RCC 7860 (cell line): ENCODE measurements around the gene CCL27.
"Not testable (repeated sequence)": the region's sequence is repeated elsewhere in the genome, so short reads cannot be mapped to it uniquely, and the experiment has no call there.

Experiments used
- DNase-seq: peaks from one replicate; pipeline ENCODE4 v3.0.0-alpha.2; 2015; ENCODE audit warnings: low spot score
- FAIRE-seq: peaks from 2 replicates; lab custom pipeline; 2012; peaks lifted over from hg19 to GRCh38; lab: Jason Lieb, UNC

Gene CCL27

DNA sequence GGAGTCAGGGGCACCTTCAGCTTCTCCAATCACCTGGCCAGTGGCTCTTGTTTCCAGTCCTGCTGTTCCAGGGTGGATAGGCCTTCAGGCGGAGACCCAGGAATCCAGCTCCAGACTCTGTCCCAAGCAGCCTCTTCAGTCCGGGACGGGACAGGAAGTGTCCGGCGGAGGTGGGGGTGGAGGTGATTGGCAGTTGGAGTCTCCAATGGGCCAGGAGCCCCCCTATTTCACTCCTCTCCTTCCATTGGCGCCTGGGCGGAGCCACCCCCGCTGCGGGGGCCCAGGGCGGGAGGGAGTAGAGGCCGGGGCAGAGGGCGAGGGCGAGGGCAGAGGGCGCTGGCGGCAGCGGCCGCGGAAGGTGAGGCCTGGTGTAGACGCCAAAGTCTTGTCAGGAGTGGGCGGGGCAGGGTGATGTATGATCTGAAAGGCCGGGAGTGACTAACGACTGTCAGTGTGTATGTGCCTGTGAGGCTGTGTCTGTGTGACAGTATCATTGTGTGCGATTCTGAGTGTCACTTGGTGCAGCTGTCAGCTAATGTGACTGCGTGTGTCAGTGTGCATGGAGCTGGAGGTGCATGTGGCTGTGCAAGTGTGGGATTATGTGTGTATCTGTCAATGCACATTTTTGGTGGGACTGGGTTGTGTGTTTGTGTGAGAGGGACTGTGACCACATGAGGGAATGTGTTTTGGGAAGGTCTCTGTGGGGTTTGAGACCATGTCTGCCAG is 10.4 kb downstream of the CCL27 start, which contains the start of gene IL11RA:
IL11RA (plus strand) TSS at position 310 of the 726 bp plus-strand sequence. CDS start 3,033 bp downstream, outside the sequence.
- DNase-seq = peak; percentile 71
- no peak for FAIRE-seq

GRCh38 chr9:34651321-34651720 is 11.1 kb downstream of the CCL27 start:
- FAIRE-seq = no peak
- peak; percentile 23 for DNase-seq

- FAIRE-seq = no peak
- DNase-seq = peak; percentile 55
These were observed 11.6 kb downstream of the CCL27 start for GRCh38 chr9:34650816-34651215.

DNA sequence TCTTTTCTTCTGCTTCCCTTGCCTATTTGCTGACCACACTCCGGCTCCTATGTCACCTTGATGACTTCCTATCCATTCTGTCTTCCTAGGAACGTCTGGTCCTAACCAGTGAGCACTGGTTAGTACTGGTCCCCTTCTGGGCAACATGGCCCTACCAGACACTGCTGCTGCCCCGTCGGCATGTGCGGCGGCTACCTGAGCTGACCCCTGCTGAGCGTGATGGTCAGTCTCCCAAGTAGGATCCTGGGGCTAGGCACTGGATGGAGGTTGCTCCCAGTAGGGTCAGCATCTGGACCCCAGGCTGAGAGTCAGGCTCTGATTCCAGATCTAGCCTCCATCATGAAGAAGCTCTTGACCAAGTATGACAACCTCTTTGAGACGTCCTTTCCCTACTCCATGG is 13.8 kb downstream of the CCL27 start:
- no peak for DNase-seq
- no peak for FAIRE-seq

DNA sequence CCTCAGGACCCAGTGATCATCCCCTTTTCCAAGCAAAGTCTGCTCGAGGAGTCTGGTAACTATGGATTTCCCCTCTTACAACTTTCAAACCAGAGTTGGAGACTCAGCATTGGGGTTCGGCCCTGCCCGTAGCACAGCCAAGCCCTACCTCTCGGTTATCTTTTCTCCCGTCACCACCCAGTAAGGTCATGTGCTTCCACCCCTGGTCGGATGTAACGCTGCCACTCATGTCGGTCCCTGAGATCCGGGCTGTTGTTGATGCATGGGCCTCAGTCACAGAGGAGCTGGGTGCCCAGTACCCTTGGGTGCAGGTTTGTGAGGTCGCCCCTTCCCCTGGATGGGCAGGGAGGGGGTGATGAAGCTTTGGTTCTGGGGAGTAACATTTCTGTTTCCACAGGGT is 14.8 kb downstream of the CCL27 start:
- no peak for DNase-seq
- no peak for FAIRE-seq

DNA sequence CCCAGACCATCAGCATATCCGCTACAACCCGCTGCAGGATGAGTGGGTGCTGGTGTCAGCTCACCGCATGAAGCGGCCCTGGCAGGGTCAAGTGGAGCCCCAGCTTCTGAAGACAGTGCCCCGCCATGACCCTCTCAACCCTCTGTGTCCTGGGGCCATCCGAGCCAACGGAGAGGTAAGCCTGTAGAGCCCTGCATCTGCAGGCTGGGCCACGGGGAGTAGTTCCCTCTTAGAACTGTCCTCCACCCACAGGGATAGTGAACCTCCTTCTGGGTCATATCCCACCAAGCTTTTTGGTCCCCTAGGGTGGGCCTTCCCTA is 15.4 kb downstream of the CCL27 start:
- DNase-seq (no peak), FAIRE-seq (no peak)

- peak; percentile 64 for DNase-seq
- no peak for FAIRE-seq
These were observed 16.0 kb downstream of the CCL27 start, which contains the start of gene GALT for GRCh38 chr9:34646211-34647083. TSS of gene GALT (plus strand) at chr9:34646675. CDS start at chr9:34646705, 30 bp downstream.

- DNase-seq (no peak), FAIRE-seq (no peak)
These were observed 17.6 kb downstream of the CCL27 start for GRCh38 chr9:34644766-34645314.

DNA sequence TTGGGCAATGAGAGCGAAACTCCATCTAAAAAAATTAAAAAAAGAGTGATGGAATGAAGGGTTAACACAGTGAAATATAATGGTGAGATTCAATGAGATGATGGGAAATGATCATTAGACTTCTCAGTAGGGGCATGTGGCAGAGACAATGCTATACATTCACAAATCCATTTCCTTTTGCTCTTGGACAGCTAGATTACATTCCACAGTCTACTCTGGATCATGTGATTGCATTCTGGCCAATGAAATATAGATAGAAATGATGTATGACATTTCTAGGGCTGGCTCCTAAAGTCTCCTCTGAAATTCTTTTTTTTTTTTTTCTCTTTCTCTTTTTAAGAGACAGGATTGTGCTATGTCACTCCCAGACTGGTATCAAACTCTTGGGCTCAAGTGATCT is 19.8 kb downstream of the CCL27 start:
- DNase-seq (no peak), FAIRE-seq (no peak)

DNA sequence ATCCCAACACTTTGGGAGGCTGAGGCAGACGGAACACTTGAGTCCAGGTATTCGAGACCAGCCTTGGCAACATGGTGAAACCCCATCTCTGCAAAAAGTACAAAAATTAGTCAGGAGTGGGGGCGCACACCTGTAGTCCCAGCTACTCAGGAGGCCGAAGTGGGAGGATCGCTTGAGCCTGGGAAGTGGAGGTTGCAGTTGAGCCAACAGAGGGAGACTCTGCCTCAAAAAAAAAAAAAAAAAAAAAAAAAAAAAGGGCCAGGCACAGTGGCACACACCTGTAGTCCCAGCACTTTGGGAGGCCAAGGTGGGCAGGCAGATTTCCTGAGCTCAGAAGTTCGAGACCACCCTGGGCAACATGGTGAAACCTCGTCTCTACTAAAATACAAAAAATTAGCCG is 23.1 kb downstream of the CCL27 start:
- FAIRE-seq, DNase-seq: not testable (repeated sequence)

DNA sequence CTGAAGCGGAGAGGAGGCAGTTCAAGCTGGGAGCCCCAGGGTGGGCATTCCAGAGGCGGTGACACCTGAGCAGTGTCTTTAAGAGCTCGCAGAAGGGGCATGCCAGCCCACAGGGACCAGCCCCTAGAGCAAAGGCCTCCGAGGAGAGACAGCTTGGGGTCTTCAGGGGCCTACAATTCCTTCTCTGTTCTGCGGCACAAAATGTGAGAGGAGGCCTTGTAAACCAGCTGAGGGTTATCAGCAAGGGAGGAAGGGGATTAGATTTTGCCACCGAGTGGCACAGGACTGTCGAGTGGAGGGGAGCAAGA is 24.4 kb downstream of the CCL27 start:
- FAIRE-seq (no peak), DNase-seq (no peak)

- FAIRE-seq (no peak), DNase-seq (peak; percentile 73)
These were observed 24.9 kb downstream of the CCL27 start, which contains the start of gene SIGMAR1 for GRCh38 chr9:34637356-34638137. TSS of gene SIGMAR1 (minus strand) at chr9:34637787. CDS start at chr9:34637697, 90 bp downstream.

DNA sequence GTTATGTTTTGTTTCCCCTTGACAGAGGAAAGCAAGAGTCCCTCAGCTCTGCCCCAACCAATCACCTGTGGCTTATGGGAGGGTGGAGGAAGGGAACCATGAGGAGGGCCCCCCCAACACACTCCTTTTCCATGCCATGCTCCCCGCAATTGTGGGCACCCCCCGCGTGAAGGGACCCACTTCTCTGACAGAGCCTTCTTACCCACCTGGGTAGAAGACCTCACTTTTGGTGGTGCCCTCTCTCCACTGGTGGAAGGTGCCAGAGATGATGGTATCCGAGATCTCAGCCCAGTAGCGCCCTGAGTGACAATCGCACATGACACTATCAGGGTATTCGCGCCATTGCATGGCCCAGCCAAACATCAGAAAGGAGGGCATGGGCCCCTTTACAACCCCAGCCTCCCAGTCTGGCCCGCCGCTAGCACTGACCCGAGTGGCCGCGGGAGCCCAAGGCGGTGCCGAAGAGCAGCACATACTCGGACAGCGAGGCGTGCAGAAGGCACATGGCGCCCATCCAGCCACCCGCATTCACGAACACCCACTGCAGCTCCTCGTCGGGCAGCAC is 25.6 kb downstream of the CCL27 start:
- no peak for FAIRE-seq
- no peak for DNase-seq

- no peak for DNase-seq
- no peak for FAIRE-seq
These were observed 26.9 kb downstream of the CCL27 start for GRCh38 chr9:34635556-34635955.

DNA sequence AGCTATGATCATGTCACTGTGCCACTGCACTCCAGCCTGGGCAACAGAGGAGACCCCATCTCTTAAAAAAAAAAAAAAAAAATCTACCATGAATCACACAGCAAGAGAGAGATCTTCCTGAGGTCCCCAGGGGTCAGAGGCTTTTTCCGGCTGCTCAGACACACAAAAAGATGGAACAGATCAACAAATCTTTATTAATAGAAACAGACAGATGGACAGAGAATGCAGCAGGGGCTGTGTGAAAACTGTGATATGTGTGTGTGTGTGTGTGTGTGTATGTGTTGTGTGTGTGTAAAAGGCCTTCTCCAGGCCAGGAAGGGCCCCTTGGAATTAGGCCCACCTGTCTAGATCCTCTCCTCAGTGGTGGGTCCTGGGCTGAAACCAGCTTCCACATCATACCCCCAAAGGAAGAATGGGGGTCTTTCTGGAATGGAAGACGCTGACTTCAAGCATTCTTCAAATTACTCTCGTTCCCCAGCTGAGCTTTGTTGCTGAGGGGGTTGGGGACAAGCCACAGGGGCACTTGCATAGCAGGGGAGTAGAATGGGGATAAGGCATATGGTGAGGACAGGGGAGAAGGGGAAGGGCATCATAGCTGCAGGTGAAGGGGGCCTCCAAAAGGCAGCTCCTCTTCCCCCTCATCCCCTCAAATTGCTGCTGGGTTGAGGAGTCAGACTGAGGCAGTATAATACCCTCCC is 27.8 kb downstream of the CCL27 start:
- DNase-seq (no peak), FAIRE-seq (no peak)

DNA sequence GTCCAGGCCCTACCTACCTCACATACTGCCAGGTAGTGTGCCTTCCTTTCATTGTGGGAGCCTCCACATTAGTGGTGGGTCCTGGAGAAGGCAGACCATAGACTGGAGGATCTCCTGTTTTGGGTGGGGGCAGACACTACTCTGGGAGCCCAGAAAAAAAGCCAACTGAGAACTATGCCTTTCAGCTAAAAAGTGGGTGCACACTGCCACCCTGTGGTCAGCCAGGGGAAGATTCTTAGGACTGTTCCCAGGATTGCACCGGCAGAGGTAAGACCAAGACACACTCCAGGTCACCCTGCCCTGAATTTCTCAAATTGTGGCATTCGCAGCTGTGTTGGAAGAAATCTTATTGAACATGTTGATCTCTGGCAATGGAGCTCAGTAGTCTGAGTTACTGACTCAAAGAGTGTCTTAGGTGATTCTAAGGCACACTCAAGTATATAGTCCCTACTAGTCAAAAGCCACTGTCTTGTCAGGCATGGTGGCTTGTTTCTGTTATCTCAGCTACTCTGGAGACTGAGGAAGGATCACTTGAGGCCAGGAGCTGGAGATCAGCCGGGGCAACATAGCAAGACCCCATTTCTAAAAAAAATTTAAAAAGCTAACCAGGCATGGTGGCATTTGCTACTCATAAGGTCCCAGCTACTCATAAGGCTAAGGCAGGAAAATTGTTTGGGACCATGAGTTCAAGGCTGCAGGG is 28.5 kb downstream of the CCL27 start:
- DNase-seq (peak; percentile 44), FAIRE-seq (no peak)

GRCh38 chr9:34633166-34633565 is 29.3 kb downstream of the CCL27 start:
- FAIRE-seq (no peak), DNase-seq (no peak)

- DNase-seq = no peak
- FAIRE-seq = no peak
These were observed 31.9 kb downstream of the CCL27 start for GRCh38 chr9:34630402-34631154.

DNA sequence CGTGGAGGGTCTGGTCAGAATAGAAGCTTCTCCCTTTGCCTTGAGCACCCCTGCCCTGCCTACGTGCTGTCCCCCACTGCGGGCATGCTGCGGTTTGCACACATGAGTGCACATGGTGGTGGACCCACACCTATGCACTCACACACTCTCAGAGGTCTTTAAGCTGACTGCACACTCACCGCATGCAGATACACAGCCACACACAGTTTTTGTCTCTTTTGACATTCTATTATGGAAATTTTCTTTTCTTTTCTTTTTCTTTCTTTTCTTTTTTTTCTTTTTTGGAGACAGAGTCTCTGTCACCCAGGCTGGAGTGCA is 33.0 kb downstream of the CCL27 start:
- FAIRE-seq = no peak

More for the DNA sequence above, 33.0 kb downstream of the CCL27 start:
- no peak for DNase-seq
